HCEC 1CT (cell line): ENCODE measurements around the gene TTPAL.

Source experiments
- DNase-seq: peaks from one replicate; pipeline ENCODE4 v3.0.0-alpha.2; 2017

Gene TTPAL

DNA sequence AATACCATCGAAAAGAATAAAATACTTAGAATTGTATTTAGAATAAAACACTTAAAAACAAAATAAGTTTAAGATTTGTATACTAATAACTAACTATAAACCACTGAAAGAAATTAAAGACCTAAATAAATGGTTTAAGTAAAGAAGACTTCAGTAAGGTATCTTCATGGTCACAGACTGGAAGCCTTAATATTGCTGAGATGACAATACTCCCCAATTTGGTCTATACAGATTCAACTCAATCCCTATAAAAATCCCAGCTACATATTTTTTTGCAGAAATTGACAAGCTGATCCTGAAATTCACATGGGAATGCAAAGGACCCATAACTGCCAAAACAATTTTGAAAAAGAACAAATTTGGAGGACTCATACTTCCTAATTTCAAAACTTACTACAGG lies 27.3 kb downstream of the TTPAL start:
- no peak for DNase-seq

DNA sequence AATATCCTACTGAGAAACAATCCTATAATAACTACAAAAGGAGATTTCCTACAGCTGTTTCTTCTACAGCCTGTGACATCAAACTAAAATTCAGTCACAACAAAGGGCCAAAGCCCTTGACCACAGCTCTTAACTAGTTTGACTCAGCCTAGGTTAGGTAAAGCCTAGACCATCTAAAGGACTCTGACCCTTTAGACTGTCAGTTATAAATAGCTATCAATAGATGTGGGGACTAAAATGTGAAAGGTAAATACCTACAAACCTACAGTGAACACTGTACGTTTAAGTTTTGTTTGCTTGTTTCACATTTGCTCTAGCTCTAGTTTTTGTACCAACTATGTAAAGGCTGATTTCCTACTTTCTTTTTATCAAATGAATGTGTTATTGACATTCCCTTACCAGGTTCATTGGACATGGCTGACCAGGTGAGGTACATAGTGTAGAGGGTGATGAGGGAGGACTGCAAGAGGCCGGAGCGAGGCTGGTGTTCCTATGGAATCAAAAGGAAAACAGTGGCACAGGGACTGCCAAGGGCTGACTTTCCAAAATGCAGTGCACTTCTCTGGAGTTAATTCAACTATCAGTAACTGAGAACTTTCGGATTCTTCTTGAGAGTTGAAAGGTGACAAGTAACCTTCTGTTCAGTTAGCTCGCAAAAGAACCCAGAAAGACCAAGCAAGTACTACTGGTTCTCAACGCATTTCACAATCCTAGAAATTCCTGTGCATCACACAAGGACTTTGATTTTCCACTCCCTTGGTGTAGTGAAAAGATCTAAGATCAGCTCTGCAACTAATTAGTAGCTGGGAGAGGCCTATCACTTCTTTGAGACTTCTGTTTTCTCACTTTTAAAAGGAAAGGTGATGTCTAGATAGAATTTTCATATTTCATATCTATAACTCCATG lies 29.0 kb downstream of the TTPAL start:
- no peak for DNase-seq

DNA sequence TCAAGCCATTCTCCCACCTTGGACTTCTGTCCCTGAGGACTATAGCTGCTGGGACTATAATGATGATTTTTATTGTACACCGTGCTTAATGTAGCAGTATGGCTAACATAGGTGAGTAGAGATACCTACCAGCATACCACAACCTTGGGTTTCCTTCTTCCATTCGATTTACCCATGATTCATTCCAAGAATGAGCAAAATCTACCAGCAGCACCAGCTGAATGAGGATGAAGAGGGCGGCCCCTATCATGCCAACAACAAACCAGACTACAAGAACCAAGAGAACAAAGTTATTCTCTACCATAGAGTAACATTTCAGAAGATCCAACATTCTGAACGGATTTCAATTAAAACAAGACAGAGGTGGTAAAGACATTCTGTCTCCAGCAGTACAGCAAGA lies 34.1 kb downstream of the TTPAL start:
- no peak for DNase-seq

DNA sequence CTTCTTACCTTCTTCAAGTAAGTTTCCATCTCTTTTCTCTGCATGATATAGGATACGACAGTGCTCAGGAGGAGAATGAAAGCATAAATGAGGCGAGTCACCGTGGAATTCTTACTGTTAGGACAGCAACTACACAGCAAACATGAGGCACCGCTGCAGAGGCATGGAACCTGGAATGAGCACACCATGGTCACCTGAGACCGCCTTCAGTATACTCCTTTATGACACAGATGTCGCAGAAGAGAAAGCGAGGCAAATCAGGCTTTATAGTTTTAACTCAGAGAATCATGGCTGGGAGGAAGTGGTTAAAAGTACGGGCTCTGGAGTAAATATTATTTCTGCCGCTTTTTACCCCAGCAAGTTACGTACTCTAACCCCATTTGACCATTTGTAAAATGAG lies 38.2 kb downstream of the TTPAL start:
- DNase-seq, result no peak

DNA sequence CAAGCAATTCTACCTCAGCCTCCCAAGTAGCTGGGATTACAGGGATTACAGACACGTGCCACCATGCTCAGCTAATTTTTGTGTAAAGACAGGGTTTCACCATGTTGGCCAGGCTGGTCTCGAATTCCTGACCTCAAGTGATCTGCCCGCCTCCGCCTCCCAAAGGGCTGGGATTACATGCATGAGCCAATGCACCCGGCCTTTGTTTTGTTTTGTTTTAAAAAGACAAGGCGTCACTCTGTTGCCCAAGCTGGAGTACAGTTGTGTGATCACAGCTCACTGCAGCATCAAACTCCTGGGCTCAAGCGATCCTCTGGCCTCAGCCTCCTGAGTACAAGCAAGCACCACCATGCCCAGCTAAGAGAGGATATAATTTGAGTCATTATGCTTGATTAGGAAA lies 40.8 kb downstream of the TTPAL start:
- DNase-seq, result no peak

DNA sequence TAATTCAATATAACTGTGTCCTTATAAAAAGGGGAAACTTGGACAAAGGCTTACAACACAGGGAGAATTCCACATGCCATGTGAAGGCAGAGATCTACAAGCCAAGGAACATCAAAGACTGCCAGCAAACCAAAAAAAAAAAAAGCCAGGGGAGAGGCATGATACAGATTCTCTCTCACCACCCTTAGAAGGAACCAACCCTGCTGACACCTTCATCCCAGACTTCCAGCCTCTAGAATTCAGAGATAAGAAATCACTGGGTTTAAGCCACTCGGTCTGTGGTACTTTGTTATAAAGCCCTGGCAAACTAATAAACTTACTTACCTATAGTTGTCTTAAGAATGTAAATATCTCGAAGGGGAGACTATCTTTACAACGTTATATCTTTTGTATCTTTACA lies 41.8 kb downstream of the TTPAL start:
- no peak for DNase-seq

DNA sequence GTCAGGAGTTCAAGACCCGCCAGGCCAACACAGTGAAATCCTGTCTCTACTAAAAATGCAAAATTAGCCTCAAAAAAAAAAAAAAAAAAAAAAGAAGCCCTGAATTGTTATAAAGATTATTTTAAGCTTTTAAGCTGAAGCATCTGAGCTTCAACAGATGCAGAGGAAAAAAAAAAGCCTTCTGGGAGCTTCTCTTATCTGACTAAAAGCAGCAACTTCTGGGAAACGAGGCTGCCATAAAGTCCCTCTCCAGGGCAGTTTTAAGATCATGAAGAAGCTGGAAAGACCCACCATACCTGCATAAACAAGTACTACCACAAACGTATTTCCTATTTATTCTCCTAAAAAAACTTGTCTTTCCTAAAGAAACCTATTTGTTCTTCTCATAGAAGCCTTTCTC lies 42.6 kb downstream of the TTPAL start:
- DNase-seq, result no peak

DNA sequence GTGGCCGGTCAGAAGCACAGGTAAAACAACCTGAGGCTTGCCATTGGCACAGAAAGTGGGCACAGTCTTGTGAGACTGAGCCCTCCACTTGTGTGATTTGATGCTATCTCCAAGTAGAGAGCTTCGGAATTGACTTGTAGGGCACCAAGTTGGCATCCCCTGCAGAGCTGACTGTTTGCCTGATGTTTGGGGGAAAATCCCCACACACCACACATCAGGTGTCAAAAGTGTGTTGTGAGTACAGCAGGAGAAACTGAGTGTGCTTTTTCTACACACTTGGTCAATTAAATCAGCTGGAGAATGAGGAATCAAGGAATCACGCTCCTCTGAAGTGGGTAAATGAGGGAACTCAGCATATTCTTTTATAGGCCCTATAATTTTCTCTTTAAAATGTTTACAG lies 45.2 kb downstream of the TTPAL start:
- no peak for DNase-seq

DNA sequence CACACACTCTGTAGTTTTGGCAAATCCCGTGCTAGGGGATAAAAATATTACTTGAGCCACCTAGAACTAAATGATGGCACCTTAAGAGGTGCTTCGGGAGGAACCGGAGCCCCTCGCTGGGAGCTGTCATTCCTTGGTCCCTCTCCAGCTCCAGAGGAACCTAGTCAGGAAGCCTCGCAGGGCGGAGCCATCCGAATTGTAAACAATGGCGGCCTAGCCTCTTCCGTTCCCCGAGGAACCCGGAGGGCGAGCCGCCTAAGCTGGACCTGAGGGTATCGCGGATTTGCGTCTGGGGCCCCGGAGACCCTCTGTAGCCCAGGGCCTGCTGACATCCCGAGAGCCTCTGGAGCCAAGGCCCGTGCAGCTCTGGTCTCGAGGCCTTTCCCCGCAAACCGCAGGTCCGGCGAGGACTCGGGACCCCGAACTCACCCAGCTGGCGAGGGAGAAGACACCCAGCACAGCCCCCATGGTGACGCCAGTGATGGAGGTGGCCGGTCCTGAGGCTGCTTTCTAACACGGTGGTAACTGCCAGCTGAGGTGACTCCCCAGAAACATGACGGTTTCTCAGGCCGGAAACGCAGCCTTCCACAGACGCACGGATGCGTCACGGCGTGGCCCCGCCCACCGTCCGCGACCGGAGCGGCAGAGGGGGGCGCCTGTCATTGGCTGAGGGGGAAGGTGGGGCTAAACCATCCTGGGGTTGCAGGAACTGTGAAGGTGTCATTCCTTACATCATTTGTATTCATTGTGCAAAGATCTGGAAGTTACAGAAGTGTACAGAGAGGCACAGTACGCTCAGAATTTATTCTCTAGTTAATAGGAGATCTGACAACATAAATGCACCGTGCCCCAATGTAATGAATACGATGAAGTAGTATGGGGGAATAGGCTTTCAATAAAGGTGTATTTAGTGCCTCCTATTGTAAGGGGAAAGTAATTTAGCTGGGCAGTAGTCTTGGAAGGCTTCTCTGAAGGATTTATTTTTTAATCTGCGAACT lies 46.1 kb downstream of the TTPAL start, which contains the start of gene SERINC3:
TSS of gene SERINC3 (minus strand) at position 587 of the 998 bp plus-strand sequence. CDS start at position 468, 119 bp downstream.
- peak; percentile 92 for DNase-seq

DNA sequence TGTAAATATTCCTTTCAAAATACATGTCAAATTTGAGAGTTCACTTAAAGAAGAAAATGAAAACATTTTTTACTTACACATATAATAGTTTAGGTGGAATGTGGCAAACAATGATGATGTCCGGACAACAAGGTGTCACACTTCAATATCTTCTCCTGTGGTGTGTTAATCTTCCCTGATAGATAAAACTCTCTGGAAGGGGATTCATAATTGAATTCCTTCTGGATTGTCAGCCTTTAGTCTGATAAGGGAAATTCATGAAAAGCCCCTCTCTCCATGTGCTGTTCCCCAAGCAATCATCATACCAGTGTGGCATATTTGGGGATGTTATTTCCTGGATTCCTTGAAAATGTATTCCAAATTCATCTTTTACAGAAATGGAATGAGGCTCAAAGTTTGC lies 47.2 kb downstream of the TTPAL start:
- DNase-seq, result no peak

DNA sequence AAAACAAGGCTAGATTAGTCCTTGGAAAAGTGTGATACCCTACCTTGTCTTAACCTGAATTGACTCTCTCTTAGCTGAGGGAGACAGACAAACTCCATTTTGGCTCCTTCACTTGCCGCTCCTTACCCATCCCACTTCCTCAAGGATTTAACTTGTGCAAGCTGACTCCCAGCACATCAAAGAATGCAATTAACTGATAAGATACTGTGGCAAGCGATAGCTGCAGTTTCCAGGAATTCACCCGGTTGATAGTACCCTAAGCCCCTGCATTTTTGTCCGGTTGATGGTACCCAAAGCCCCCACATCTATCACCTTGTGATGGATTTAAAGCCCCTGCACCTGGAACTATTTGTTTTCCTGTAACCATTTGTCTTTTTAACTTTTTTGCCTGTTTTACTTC lies 48.1 kb downstream of the TTPAL start:
- DNase-seq, result no peak

DNA sequence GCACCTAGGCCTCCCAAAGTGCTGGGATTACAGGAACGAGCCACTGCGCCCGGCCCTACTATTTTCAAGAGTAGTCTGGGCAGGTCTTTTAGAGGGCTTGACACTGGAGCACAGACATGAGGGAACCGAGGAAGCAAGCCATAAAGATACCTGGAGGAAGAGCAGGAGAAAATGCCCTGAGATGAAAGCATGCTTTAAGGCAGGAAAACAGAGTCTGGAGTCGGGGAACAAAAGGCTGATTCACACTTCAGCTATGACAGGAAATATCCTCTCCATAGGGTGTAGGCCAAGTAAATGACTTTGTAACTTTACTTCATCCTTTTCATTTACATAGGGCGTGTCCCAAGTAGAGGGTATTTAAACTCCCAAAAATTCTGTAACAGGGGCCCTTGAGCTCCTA lies 50.5 kb downstream of the TTPAL start:
- DNase-seq, result peak; percentile 70

DNA sequence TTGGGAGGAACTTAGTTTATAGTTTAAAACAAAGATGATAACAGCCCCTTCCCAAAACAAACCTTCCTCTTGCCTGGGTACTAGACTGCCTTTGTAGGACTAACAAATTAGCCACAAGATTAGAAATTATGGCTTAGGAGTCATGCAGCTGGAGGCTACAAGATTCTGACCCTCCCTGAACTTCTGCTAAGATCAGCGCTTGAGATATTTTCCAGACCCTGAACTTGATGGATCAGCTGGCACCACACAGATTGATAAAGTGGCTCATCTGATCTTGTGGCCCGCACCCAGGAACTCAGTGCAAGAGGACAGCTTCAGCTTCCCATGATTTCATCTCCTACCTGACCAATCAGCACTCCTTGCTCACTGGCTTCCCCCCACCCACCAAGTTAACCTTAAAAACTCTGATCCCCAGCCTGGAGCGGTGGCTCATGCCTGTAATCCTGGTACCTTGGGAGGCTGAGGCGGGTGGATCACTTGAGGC lies 52.1 kb downstream of the TTPAL start:
- DNase-seq, result no peak

DNA sequence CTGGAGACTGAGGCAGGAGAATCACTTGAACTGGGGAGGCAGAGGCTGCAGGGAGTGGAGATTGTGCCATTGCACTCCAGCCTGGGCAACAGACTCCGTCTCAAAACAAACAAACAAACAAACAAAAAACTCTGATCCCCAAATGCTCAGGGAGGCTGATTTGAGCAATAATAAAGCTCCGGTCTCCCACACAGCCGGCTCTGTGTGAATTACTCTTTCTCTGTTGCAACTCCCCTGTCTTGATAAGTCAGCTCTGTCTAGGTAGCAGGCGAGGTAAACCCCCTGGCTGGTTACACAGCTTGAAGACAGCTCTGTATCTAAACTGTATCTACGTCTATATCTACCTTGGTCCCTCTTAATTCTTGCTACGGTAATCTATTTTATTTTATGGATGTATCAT lies 52.6 kb downstream of the TTPAL start:
- no peak for DNase-seq

DNA sequence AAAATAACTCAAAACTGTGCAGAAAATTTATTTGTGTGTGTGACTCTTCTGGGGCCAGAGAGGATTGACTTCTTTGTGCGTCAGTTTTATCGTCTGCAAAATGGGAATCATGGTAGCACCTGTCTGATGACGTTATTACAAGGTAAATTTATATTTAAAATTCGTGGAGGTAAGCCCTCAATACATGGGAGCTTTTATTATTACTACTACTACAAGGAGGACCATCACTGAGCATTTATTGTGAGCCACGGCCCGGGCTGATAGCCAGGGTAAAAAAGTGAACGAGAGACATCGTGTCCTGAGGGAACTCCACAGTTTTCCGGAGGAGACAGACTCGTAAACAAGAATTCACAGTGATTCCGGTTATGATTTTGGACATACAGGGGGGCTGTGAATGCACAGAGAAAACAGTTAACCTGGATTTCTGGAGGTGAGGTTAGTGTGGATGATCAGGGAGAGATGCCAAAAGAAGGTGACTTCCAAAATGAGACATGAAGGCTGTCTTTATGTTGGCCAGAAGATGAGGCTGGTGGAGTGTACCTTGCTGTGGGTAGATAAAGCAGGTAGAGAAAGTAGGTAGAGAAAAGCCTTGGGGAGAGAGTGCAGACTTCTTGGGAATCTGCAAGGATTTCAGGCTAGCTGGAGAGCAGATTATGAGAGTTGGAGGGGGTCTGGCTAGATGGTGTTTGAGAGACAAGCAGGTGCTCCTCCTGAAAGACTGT lies 56.7 kb downstream of the TTPAL start:
- DNase-seq, result no peak

DNA sequence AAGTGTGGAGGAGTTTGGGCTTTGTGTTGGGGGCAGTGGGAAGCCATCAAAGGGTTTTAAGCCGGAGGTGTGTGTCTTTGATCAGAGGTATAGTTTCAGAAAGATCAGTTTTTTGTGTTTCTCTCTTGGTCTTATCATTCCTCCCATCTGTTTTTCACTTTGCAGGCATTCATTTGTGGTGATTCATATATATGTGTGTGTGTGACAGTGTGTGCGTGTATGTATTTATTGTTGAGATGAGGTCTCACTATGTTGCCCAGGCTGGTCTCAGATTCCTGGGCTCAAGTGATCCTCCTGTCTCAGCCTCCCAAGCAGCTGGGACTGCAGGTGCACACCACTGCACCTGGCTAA lies 57.3 kb downstream of the TTPAL start:
- peak; percentile 65 for DNase-seq

DNA sequence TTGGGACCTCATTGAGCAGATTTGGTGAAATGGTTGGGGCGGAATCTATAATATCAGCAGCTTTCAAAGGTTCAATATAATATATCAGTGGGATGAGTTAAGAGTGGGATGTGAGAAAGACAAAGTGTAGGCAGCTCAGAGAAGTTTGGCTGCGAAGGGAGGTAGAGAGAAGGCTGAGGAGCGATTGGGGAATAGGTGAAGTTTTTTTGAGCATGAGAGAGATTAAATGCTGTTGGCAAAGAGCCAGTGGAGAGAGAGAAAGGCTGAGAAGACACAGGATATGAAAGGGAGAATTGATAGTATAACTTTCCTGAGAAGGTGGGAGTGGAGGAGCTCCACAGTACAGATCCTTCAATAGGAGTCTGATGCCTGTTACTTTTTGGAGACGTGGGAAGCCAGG lies 58.3 kb downstream of the TTPAL start:
- no peak for DNase-seq

DNA sequence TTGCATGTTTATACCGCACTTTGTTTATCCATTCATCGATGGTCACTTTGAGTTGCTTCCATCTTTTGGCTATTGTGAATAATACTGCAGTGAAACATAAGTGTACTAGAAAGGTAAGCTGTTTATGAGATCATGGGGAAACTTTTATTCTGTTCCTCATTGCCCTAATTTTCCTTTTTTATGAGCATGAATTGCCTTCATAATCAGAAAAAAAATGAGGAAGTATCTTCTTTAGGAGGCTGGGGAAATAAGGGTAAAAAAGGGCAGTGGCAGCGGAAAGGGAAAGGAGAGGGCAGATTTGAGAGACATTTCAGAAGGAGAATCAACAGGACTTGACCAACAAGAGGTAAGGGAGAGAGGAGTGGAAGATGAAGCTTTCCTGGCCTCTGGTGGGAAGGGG lies 60.5 kb downstream of the TTPAL start:
- no peak for DNase-seq

DNA sequence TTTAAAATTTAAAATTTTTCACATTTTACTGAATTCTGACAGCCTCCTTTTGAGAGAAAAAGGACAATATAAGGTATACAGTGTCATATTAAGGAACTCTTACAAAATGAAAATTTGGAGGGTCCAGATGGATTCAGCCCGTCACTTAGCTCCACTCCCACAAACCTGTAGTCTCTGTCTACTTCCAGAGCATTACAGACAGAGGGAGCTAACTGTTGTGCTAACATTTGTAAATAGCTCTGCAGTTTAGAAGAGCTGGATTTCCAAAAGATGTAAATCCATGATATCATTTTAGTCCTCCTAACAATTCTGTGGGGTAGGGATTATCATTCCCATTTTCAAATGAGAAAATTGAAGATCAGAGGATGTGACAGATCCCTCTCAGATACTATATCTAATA lies 62.3 kb downstream of the TTPAL start:
- no peak for DNase-seq

DNA sequence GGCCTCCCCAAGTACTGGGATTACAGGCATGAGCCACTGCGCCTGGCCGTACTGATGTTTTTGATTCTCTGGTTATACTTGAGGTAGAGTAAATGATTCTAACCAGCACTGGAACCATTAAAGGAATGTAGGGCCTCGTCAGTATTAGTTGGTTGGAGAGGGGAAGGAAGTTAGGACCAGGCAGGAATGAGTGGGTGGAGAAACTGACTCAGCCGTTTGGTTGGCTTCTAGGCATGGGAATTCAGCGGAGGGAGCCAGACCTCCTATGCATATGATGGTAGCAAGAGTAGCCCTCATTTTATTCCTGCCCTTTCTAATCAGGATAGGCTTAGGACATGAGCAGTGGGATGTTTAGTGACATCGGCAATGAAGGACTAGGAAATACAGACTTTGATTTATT lies 65.2 kb downstream of the TTPAL start:
- DNase-seq, result peak; percentile 84

DNA sequence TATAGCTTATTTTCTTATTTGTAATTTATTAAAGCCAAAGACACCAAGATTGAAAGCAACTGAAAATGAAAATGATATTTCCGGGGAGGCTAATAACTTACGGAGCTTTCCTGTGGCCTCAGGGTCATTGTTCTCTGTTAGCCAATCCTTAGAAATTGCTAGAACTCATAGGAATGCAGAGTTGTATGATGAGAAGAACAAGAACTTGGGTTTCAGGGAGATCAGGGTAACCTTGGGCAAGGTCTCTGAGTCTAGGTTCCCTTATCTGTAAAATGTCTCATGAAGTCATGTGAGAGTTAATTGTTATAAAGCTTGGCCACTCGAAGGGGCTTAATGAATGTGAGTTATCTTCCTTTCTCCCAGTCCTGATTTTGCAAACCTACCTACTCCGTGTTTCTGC lies 66.3 kb downstream of the TTPAL start:
- no peak for DNase-seq

DNA sequence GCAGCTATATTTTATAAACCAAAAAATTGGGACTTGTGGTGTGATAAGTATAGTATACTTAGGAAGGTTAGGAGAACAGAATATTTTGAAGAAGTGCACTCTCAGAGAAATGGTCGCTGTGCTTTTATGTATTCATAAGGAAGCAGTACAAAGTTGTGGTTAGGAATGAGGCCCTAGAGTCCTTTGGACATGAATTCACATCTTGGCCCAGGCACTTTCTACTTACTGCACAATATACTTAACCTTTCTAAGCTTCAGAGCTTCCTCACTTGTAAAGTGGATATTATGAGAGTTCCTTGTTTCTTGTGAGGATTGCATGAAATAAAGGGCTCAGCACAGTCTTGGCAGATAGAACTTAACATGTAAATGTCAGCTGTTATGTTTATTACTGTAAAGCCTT lies 67.2 kb downstream of the TTPAL start:
- DNase-seq, result no peak

DNA sequence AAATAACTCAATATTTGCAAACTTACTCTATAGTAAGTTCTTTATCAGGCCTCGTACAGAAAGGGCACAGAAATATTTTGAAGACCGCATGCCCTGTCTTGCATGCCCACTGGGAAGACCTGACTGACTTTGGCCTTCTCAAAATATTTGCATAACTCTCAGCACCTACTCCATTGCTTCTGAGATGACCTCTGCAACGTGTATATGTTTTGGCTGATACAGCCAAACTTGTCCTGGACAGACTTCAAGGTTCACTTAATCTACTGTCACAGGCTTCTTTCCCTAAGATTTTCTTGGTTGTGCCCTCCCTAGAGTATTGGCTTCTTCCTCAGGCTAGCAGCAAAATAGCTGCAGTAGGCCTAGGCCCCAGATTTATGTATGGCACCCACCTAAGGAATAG lies 67.7 kb downstream of the TTPAL start:
- no peak for DNase-seq
